HepG2 (cell line): ENCODE measurements around the gene C1orf21. TPM values are rescaled to one million over a fixed set of nuclear protein-coding genes. Genes with fewer than 3 reads are reported as not detected.

Experiments used
- ATAC-seq: fragments of 200-7000 bp; cut with Tn5 transposase; 3 replicates; pipeline ENCODE4 v1.9.1; 2020; ENCODE audit warnings: mild to moderate bottlenecking, moderate library complexity
- BruUV-seq: library from RNA; stranded (reverse); fragments of 400-500 nt; replicated peaks from 2 replicates; lab custom pipeline; 2021; lab: Mats Ljungman, UMichigan
- CTCF ChIA-PET: fragments of 300-600 bp; formaldehyde crosslinking; extraction: SDS; loops from one replicate; lab custom pipeline; 2021; ENCODE audit warnings: low total read pairs, inconsistent platforms, low intra/inter-chr PET ratio; lab: Yijun Ruan, JAX
- POLR2A ChIA-PET: fragments of 350-600 bp; sonication (Branson Sonifier 250); formaldehyde crosslinking; loops from one replicate; lab custom pipeline; 2020; ENCODE audit warnings: antibody characterized with exemption, inconsistent platforms; lab: Yijun Ruan, JAX
- DNase-seq: peaks from one replicate; pipeline ENCODE4 v3.0.0-alpha.2; 2015; ENCODE audit warnings: low spot score
- FAIRE-seq: peaks from 3 replicates; lab custom pipeline; 2011; peaks lifted over from hg19 to GRCh38; lab: Jason Lieb, UNC
- H2AFZ ChIP-seq: one replicate; pipeline ENCODE4 v1.6.1; 2011; ENCODE audit warnings: low read length, inconsistent platforms
- H3K27ac ChIP-seq: fragments of 300-600 bp; 3 replicates; pipeline ENCODE4 v1.8.0; 2011; ENCODE audit warnings: mixed run types, mild to moderate bottlenecking, mixed read lengths, low read length, inconsistent platforms; ENCODE audit not compliant: insufficient read depth; ENCODE audit errors: extremely low read length
- H3K27me3 ChIP-seq, 2 experiments: fragments of 200-600 bp in 1 of 2; 2 replicates in 1 of 2; 3 replicates in 1 of 2; pipeline versions ENCODE4 v1.6.0 to v1.8.0; 2011; ENCODE audit warnings: low read length in 2 of 2, mild to moderate bottlenecking in 2 of 2, moderate library complexity in 2 of 2, inconsistent platforms in 1 of 2; ENCODE audit not compliant: insufficient read depth in 2 of 2, control insufficient read depth in 1 of 2
- H3K36me3 ChIP-seq, 2 experiments: fragments of 200-600 bp in 1 of 2; replicated peaks in 1 of 2; 2 replicates in 1 of 2; 3 replicates in 1 of 2; pipeline versions ENCODE4 v1.5.1 to v1.8.0; 2011; ENCODE audit warnings: low read length in 2 of 2, inconsistent platforms in 1 of 2; ENCODE audit not compliant: insufficient read depth in 2 of 2, control insufficient read depth in 1 of 2
- H3K4me1 ChIP-seq: 2 replicates; pipeline ENCODE4 v1.5.1; 2012; ENCODE audit warnings: low read length, inconsistent platforms; ENCODE audit not compliant: insufficient read depth
- H3K4me2 ChIP-seq: 2 replicates; pipeline ENCODE4 v1.6.0; 2011; ENCODE audit warnings: low read depth, low read length, inconsistent platforms
- H3K4me3 ChIP-seq, 3 experiments: fragments of 200-600 bp in 1 of 3; sonication (generic), shearing (Covaris generic) in 1 of 3; replicated peaks in 1 of 3; 2 replicates each; pipeline ENCODE4 v1.5.1; 2011 to 2016; ENCODE audit warnings: low read length in 3 of 3, inconsistent platforms in 2 of 3, low read depth in 2 of 3, mild to moderate bottlenecking in 2 of 3, control low read depth in 1 of 3, mixed read lengths in 1 of 3; ENCODE audit not compliant: insufficient read depth in 1 of 3
- H3K79me2 ChIP-seq: one replicate; pipeline ENCODE4 v1.6.1; 2011; ENCODE audit warnings: low read length, inconsistent platforms; ENCODE audit not compliant: insufficient read depth
- H3K9ac ChIP-seq: 2 replicates; pipeline ENCODE4 v1.6.0; 2011; ENCODE audit warnings: mild to moderate bottlenecking, low read depth, low read length, inconsistent platforms; ENCODE audit not compliant: insufficient read depth
- H3K9me3 ChIP-seq: 2 replicates; pipeline ENCODE4 v1.5.1; 2012; ENCODE audit warnings: mild to moderate bottlenecking, low read length
- H4K20me1 ChIP-seq: 2 replicates; pipeline ENCODE4 v1.6.0; 2011; ENCODE audit warnings: inconsistent platforms, mild to moderate bottlenecking, low read length, moderate library complexity; ENCODE audit not compliant: insufficient read depth
- CBX5 ChIP-seq: sonication (generic); formaldehyde crosslinking; IDR thresholded peaks from 2 replicates; pipeline ENCODE4 v1.4.0; 2020; ENCODE audit warnings: missing genetic modification reagents, borderline replicate concordance
- ONECUT2 ChIP-seq: sonication (generic); formaldehyde crosslinking; IDR thresholded peaks from 2 replicates; pipeline ENCODE4 v1.4.0; 2020; ENCODE audit warnings: missing genetic modification reagents
- SRSF1 ChIP-seq: fragments of 200-400 bp; formaldehyde crosslinking; optimal IDR thresholded peaks from 2 replicates; pipeline ENCODE3; 2017; ENCODE audit warnings: mild to moderate bottlenecking, low read depth, low read length, moderate library complexity
- ZNF17 ChIP-seq: sonication (generic); formaldehyde crosslinking; IDR thresholded peaks from 2 replicates; pipeline ENCODE4 v1.5.0; 2020; ENCODE audit warnings: mild to moderate bottlenecking, missing genetic modification reagents
- whole genome bisulfite sequencing: methylation state at CpG from one replicate; pipeline ENCODE4 v1.1.6; 2017; ENCODE audit warnings: low lambda C conversion rate; 5-methylcytosine and 5-hydroxymethylcytosine counted together
- in situ Hi-C: cut with HindIII; loops from 2 replicates; pipeline ENCODE4 v1.10.0; 2017; ENCODE audit warnings: low pct_unique_long_range_greater_than_20kb; ENCODE audit not compliant: extremely low pct_ligation_motif_present
- intact Hi-C: fragments of 100-400 bp; cut with micrococcal nuclease; formaldehyde crosslinking; loops from one replicate; pipeline ENCODE4 v1.10.0; 2022; ENCODE audit not compliant: unreplicated experiment
- polyA plus RNA-seq, 8 experiments: library from polyadenylated mRNA; depleted of rRNA in 3 of 8; stranded (reverse) in 7 of 8; unstranded in 1 of 8; fragments of >200 nt; fragmentation: Illumina TruSeq in 4 of 8; extraction: Trizol in 4 of 8; gene quantifications; 2 replicates each; pipeline versions ENCODE4 v1.2.1 to v1.2.3, GENCODE V29; 2011 to 2016; ENCODE audit warnings: low read depth in 4 of 8, missing spikeins in 1 of 8, mixed read lengths in 1 of 8; ENCODE audit not compliant: insufficient read depth in 1 of 8
- total RNA-seq, 5 experiments: library from RNA; depleted of rRNA; stranded (reverse); fragments of >200 nt; fragmentation: Illumina TruSeq; extraction: Trizol; gene quantifications; 2 replicates each; pipeline ENCODE4 v1.2.3, GENCODE V29; 2016; ENCODE audit warnings: low read depth in 1 of 5
- TF ChIP-seq, protein P1 (sequence below): sonication (generic); formaldehyde crosslinking; IDR thresholded peaks from 2 replicates; pipeline ENCODE4 v1.4.0; 2020; ENCODE audit warnings: missing genetic modification reagents
- TF ChIP-seq, protein P2 (sequence below): sonication (generic); formaldehyde crosslinking; IDR thresholded peaks from 2 replicates; pipeline ENCODE4 v1.4.0; 2020; ENCODE audit warnings: low read depth, missing genetic modification reagents
- TF ChIP-seq, protein P3 (sequence below): sonication (generic); formaldehyde crosslinking; IDR thresholded peaks from 2 replicates; pipeline ENCODE4 v1.4.0; 2020; ENCODE audit warnings: missing genetic modification reagents, borderline replicate concordance

C1orf21 gene
- total and polyA plus RNA-seq, 2 of the 13 experiments (the other 11 are each of a cell fraction or from before 2014, with no cell fraction given): not detected

DNA sequence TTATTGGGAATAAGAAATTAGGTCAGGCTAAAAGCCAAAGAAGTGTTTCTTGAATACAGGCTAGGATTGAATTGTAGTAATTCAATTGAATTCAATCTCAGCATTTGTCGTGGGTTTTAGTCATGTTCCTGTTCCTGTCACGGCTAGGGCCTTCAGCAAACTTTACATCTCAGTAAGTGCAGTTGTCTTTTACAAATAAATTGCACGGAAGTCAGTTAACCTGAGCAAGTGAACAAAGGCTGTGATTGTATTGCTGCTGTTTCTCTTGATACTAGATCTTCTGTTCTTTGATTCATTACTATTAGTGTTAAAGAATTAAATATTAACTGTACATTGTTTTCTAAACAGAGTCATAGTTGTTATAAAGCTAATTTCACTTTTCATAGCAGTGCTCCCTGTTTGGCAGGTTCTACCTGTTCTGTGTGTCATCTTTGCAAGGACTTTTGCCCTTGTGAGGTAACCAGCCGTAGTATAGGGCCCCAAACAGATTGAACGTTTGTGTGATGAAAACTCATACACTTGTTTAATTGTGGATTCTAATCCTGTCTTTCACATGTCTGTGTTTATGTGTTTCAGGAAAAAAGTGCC is 203.4 kb downstream of the C1orf21 start (continued):
- TF ChIP-seq, protein P1, sequence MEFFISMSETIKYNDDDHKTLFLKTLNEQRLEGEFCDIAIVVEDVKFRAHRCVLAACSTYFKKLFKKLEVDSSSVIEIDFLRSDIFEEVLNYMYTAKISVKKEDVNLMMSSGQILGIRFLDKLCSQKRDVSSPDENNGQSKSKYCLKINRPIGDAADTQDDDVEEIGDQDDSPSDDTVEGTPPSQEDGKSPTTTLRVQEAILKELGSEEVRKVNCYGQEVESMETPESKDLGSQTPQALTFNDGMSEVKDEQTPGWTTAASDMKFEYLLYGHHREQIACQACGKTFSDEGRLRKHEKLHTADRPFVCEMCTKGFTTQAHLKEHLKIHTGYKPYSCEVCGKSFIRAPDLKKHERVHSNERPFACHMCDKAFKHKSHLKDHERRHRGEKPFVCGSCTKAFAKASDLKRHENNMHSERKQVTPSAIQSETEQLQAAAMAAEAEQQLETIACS: no peak

DNA sequence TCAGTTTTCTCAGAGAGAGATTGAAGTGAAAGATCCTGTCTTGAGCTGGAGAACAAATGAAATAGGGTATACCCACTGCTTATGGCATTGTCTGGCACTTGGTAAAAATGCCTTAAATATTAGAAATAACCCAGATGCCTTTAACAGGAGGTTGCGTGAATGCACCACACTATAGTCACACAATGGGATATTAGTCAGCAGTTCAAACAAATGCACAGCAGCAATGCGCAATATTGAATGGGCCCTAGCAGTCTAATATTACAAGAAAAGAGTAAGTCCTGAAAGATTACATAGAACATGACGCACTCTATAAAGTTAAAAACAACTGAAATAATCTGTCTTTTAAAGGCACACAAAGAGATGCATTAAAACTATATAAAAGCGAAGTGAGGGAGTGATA is 206.8 kb downstream of the C1orf21 start:
- Histone ChIP-seq H3K36me3 (no peaks in the 10 kb centered on the region), H3K4me1 (no peaks in the 10 kb centered on the region), H3K9ac (no peak overlapping the region), H3K4me3 (no peak overlapping the region), H3K27ac (no peak overlapping the region), H3K9me3 (no peaks in the 10 kb centered on the region), H4K20me1 (no peaks in the 10 kb centered on the region), H3K79me2 (no peaks in the 10 kb centered on the region), H2AFZ (no peak overlapping the region), H3K27me3 (no peaks in the 10 kb centered on the region), H3K4me2 (no peak overlapping the region)
- in situ Hi-C loops (no loop called here), intact Hi-C loops (no loop called here)
- BruUV-seq: no TSS peak
- FAIRE-seq (no peak), ATAC-seq (no peak), DNase-seq (no peak)
- POLR2A ChIA-PET: no interaction called here
- CTCF ChIA-PET: no interaction called here
- WGBS: 13% methylated on average over 4 of the region's 4 CpGs
- no peak for TF ChIP-seq CBX5 (CRISPR knock-in tag)
- TF ChIP-seq, protein P2, sequence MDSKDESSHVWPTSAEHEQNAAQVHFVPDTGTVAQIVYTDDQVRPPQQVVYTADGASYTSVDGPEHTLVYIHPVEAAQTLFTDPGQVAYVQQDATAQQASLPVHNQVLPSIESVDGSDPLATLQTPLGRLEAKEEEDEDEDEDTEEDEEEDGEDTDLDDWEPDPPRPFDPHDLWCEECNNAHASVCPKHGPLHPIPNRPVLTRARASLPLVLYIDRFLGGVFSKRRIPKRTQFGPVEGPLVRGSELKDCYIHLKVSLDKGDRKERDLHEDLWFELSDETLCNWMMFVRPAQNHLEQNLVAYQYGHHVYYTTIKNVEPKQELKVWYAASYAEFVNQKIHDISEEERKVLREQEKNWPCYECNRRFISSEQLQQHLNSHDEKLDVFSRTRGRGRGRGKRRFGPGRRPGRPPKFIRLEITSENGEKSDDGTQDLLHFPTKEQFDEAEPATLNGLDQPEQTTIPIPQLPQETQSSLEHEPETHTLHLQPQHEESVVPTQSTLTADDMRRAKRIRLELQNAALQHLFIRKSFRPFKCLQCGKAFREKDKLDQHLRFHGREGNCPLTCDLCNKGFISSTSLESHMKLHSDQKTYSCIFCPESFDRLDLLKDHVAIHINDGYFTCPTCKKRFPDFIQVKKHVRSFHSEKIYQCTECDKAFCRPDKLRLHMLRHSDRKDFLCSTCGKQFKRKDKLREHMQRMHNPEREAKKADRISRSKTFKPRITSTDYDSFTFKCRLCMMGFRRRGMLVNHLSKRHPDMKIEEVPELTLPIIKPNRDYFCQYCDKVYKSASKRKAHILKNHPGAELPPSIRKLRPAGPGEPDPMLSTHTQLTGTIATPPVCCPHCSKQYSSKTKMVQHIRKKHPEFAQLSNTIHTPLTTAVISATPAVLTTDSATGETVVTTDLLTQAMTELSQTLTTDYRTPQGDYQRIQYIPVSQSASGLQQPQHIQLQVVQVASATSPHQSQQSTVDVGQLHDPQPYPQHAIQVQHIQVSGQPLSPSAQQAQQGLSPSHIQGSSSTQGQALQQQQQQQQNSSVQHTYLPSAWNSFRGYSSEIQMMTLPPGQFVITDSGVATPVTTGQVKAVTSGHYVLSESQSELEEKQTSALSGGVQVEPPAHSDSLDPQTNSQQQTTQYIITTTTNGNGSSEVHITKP (CRISPR knock-in tag): no peak
- no peak for TF ChIP-seq SRSF1
- TF ChIP-seq ONECUT2 (CRISPR knock-in tag): no peak
- TF ChIP-seq, protein P3, sequence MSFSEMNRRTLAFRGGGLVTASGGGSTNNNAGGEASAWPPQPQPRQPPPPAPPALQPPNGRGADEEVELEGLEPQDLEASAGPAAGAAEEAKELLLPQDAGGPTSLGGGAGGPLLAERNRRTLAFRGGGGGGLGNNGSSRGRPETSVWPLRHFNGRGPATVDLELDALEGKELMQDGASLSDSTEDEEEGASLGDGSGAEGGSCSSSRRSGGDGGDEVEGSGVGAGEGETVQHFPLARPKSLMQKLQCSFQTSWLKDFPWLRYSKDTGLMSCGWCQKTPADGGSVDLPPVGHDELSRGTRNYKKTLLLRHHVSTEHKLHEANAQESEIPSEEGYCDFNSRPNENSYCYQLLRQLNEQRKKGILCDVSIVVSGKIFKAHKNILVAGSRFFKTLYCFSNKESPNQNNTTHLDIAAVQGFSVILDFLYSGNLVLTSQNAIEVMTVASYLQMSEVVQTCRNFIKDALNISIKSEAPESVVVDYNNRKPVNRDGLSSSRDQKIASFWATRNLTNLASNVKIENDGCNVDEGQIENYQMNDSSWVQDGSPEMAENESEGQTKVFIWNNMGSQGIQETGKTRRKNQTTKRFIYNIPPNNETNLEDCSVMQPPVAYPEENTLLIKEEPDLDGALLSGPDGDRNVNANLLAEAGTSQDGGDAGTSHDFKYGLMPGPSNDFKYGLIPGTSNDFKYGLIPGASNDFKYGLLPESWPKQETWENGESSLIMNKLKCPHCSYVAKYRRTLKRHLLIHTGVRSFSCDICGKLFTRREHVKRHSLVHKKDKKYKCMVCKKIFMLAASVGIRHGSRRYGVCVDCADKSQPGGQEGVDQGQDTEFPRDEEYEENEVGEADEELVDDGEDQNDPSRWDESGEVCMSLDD (CRISPR knock-in tag): no peak
- TF ChIP-seq ZNF17 (CRISPR knock-in tag): no peak
